Omental fat pad (tissue), 4 donors: ENCODE measurements around the gene SULT2B1. TPM values are rescaled to one million over a fixed set of nuclear protein-coding genes. Genes with fewer than 3 reads are reported as not detected.
"Not testable (repeated sequence)": the region's sequence is repeated elsewhere in the genome, so short reads cannot be mapped to it uniquely, and the experiment has no call there.

Source experiments
- ATAC-seq: fragments of 150-250 bp; one replicate; pipeline ENCODE4 v1.9.1; 2016; ENCODE audit warnings: mild to moderate bottlenecking, moderate library complexity; ENCODE audit not compliant: low FRiP score
- DNase-seq: peaks from one replicate; pipeline ENCODE4 v3.0.0-alpha.2; 2019; ENCODE audit warnings: low spot score
- CTCF ChIP-seq, 3 donors: fragments of 450-650 bp; IDR thresholded peaks; one replicate each; pipeline ENCODE4 v1.5.1; 2016 to 2017; ENCODE audit warnings: antibody characterized with exemption in 3 of 3, mild to moderate bottlenecking in 3 of 3, moderate library complexity in 2 of 3
- total RNA-seq, 4 donors: library from RNA; depleted of rRNA; stranded (reverse); fragments of >200 nt; gene quantifications; one replicate each; pipeline ENCODE4 v1.1.0, GENCODE V29; 2016

The SULT2B1 gene
- total RNA-seq, 4 donors from 2014 or later: not detected

GRCh38 chr19:48573163-48573505 lies 21.2 kb downstream of the SULT2B1 start:
- ATAC-seq: no peak
- DNase-seq: no peak
- no peak for TF ChIP-seq CTCF (IDR thresholded peaks at IDR 0.05)

GRCh38 chr19:48575931-48576622 lies 24.1 kb downstream of the SULT2B1 start:
- ATAC-seq (no peak), DNase-seq (no peak)
- no peak for TF ChIP-seq CTCF (IDR thresholded peaks at IDR 0.05)

GRCh38 chr19:48577908-48578307 lies 25.9 kb downstream of the SULT2B1 start:
- ATAC-seq, DNase-seq: not testable (repeated sequence)

- no peak for TF ChIP-seq CTCF (IDR thresholded peaks at IDR 0.05)
- ATAC-seq (no peak), DNase-seq (no peak)
These were observed 26.9 kb downstream of the SULT2B1 start for GRCh38 chr19:48578891-48579290.

- TF ChIP-seq CTCF (IDR thresholded peaks at IDR 0.05): no peak
- DNase-seq (no peak), ATAC-seq (no peak)
These were observed 30.2 kb downstream of the SULT2B1 start for GRCh38 chr19:48582168-48582567.

GRCh38 chr19:48587387-48587786 lies 35.4 kb downstream of the SULT2B1 start:
- no peak for TF ChIP-seq CTCF (IDR thresholded peaks at IDR 0.05)
- DNase-seq (no peak), ATAC-seq (no peak)

- DNase-seq (peak; percentile 85), ATAC-seq (peak; percentile 89)
- TF ChIP-seq CTCF (IDR thresholded peaks at IDR 0.05): peak in 2 of 3 donors; percentile 79 to 89
These were observed 36.9 kb downstream of the SULT2B1 start for GRCh38 chr19:48588670-48589401.
